ENCODE results near the gene SRSF5.

SRSF5 gene

GRCh38 chr14:69769623-69770022, 2.7 kb downstream of the SRSF5 start:
- DNase-seq (ENCODE audit: low read depth in 2 of 3, low spot score in 2 of 3), result no peak

GRCh38 chr14:69770559-69770958, 3.6 kb downstream of the SRSF5 start:
- DNase-seq (ENCODE audit: low read depth in 2 of 3, low spot score in 2 of 3), result no peak

- no peak for DNase-seq (ENCODE audit: low read depth in 2 of 3, low spot score in 2 of 3)
Measured at GRCh38 chr14:69771136-69771535, 4.2 kb downstream of the SRSF5 start.

- DNase-seq (ENCODE audit: low read depth in 2 of 3, low spot score in 2 of 3), result no peak
Measured at GRCh38 chr14:69772082-69773017, 5.4 kb downstream of the SRSF5 start.

GRCh38 chr14:69773571-69774276, 6.8 kb downstream of the SRSF5 start:
- DNase-seq (ENCODE audit: low read depth in 2 of 3, low spot score in 2 of 3), result no peak

- no peak for DNase-seq (ENCODE audit: low read depth in 2 of 3, low spot score in 2 of 3)
Measured at GRCh38 chr14:69775012-69775411, 8.1 kb downstream of the SRSF5 start.

- DNase-seq (ENCODE audit: low read depth in 2 of 3, low spot score in 2 of 3), result no peak
Measured at GRCh38 chr14:69776875-69777453, 10.0 kb downstream of the SRSF5 start.

- no peak for DNase-seq (ENCODE audit: low read depth in 2 of 3, low spot score in 2 of 3)
Measured at GRCh38 chr14:69779088-69779487, 12.1 kb downstream of the SRSF5 start.

- no peak for DNase-seq (ENCODE audit: low read depth in 2 of 3, low spot score in 2 of 3)
Measured at GRCh38 chr14:69780092-69780491, 13.2 kb downstream of the SRSF5 start.

GRCh38 chr14:69780952-69781351, 14.0 kb downstream of the SRSF5 start:
- no peak for DNase-seq (ENCODE audit: low read depth in 2 of 3, low spot score in 2 of 3)

- no peak for DNase-seq (ENCODE audit: low read depth in 2 of 3, low spot score in 2 of 3)
Measured at GRCh38 chr14:69784942-69785341, 18.0 kb downstream of the SRSF5 start.

GRCh38 chr14:69786603-69787002, 19.7 kb downstream of the SRSF5 start:
- DNase-seq (ENCODE audit: low read depth in 2 of 3, low spot score in 2 of 3), result no peak

GRCh38 chr14:69789118-69789640, 22.2 kb downstream of the SRSF5 start:
- no peak for DNase-seq (ENCODE audit: low read depth in 2 of 3, low spot score in 2 of 3)

GRCh38 chr14:69792887-69793421, 26.0 kb downstream of the SRSF5 start:
- no peak for DNase-seq (ENCODE audit: low read depth in 2 of 3, low spot score in 2 of 3)

- no peak for DNase-seq (ENCODE audit: low read depth in 2 of 3, low spot score in 2 of 3)
Measured at GRCh38 chr14:69794791-69795190, 27.8 kb downstream of the SRSF5 start.

- DNase-seq (ENCODE audit: low read depth in 2 of 3, low spot score in 2 of 3), result no peak
Measured at GRCh38 chr14:69795691-69796090, 28.7 kb downstream of the SRSF5 start.

GRCh38 chr14:69796797-69797500, 30.0 kb downstream of the SRSF5 start, which contains the start of gene SLC10A1:
Gene SLC10A1, minus strand, starts transcription at chr14:69797241. Its CDS starts 86 bp downstream, at chr14:69797155.
- DNase-seq (ENCODE audit: low read depth in 2 of 3, low spot score in 2 of 3), result no peak

GRCh38 chr14:69797573-69798338, 30.8 kb downstream of the SRSF5 start:
- DNase-seq (ENCODE audit: low read depth in 2 of 3, low spot score in 2 of 3), result no peak

- no peak for DNase-seq (ENCODE audit: low read depth in 2 of 3, low spot score in 2 of 3)
Measured at GRCh38 chr14:69798339-69798735, 31.4 kb downstream of the SRSF5 start.

- no peak for DNase-seq (ENCODE audit: low read depth in 2 of 3, low spot score in 2 of 3)
Measured at GRCh38 chr14:69803753-69804152, 36.8 kb downstream of the SRSF5 start.
